Liver (tissue), 9 donors: ENCODE measurements around the gene SGSM1. TPM values are rescaled to one million over a fixed set of nuclear protein-coding genes. Genes with fewer than 3 reads are reported as not detected.

Source experiments
- DNase-seq: peaks from one replicate; pipeline ENCODE4 v3.0.0-alpha.2; 2017; ENCODE audit warnings: low spot score
- H3K27ac ChIP-seq, 2 donors: one replicate each; pipeline ENCODE4 v1.7.0; 2013; ENCODE audit warnings: inconsistent platforms in 2 of 2, low read length in 2 of 2, control low read depth in 1 of 2, low read depth in 1 of 2, mild to moderate bottlenecking in 1 of 2
- H3K27me3 ChIP-seq, 4 donors: one replicate each; pipeline versions ENCODE4 v1.6.1 to v1.7.0; 2013; ENCODE audit warnings: low read length in 3 of 4, inconsistent platforms in 1 of 4, mild to moderate bottlenecking in 1 of 4, moderate library complexity in 1 of 4; ENCODE audit not compliant: control insufficient read depth in 4 of 4, insufficient read depth in 4 of 4
- H3K36me3 ChIP-seq, 4 donors: one replicate each; pipeline versions ENCODE4 v1.6.1 to v1.7.0; 2013; ENCODE audit warnings: low read length in 3 of 4, mild to moderate bottlenecking in 3 of 4, low read depth in 1 of 4, moderate library complexity in 1 of 4; ENCODE audit not compliant: control insufficient read depth in 4 of 4, insufficient read depth in 3 of 4
- H3K4me1 ChIP-seq, 4 donors: one replicate each; pipeline versions ENCODE4 v1.6.1 to v1.7.0; 2013; ENCODE audit warnings: low read length in 3 of 4, mild to moderate bottlenecking in 3 of 4, moderate library complexity in 1 of 4; ENCODE audit not compliant: control insufficient read depth in 4 of 4, insufficient read depth in 4 of 4
- H3K4me3 ChIP-seq, 3 donors: one replicate each; pipeline versions ENCODE4 v1.6.1 to v1.7.0; 2013; ENCODE audit warnings: low read length in 3 of 3, control low read depth in 1 of 3, low read depth in 1 of 3, mild to moderate bottlenecking in 1 of 3
- H3K9ac ChIP-seq, 2 donors: one replicate each; pipeline ENCODE4 v1.7.0; 2013; ENCODE audit warnings: low read length in 2 of 2, mild to moderate bottlenecking in 2 of 2, moderate library complexity in 2 of 2, control low read depth in 1 of 2, low read depth in 1 of 2
- H3K9me3 ChIP-seq, 4 donors: one replicate each; pipeline versions ENCODE4 v1.6.1 to v1.7.0; 2013; ENCODE audit warnings: low read length in 3 of 4; ENCODE audit not compliant: control insufficient read depth in 4 of 4
- EGR1 ChIP-seq, 2 donors: IDR thresholded peaks; 2 replicates each; pipeline ENCODE4 v1.6.1; 2016 to 2018; ENCODE audit warnings: antibody characterized with exemption in 2 of 2, low read depth in 2 of 2
- FOXA1 ChIP-seq: IDR thresholded peaks from 2 replicates; pipeline ENCODE4 v1.6.1; 2016; ENCODE audit warnings: antibody characterized with exemption
- FOXA2 ChIP-seq: IDR thresholded peaks from 2 replicates; pipeline ENCODE4 v1.6.1; 2016; ENCODE audit warnings: antibody characterized with exemption
- GABPA ChIP-seq, 2 donors: IDR thresholded peaks in 1 of 2; conservative IDR thresholded peaks in 1 of 2; 2 replicates each; pipeline ENCODE4 v1.6.1; 2016; ENCODE audit warnings: antibody characterized with exemption in 2 of 2, mild to moderate bottlenecking in 1 of 2, moderate library complexity in 1 of 2
- HNF4G ChIP-seq: IDR thresholded peaks from 2 replicates; pipeline ENCODE4 v1.6.1; 2016; ENCODE audit warnings: antibody characterized with exemption
- JUND ChIP-seq, 2 donors: IDR thresholded peaks; 2 replicates each; pipeline ENCODE4 v1.6.1; 2016; ENCODE audit warnings: antibody characterized with exemption in 2 of 2
- NR2F2 ChIP-seq: IDR thresholded peaks from 2 replicates; pipeline ENCODE4 v1.6.1; 2016; ENCODE audit warnings: antibody characterized with exemption
- RAD21 ChIP-seq, 2 donors: IDR thresholded peaks; 2 replicates each; pipeline ENCODE4 v1.6.1; 2016; ENCODE audit warnings: antibody characterized with exemption in 2 of 2, mild to moderate bottlenecking in 2 of 2
- RXRA ChIP-seq, 2 donors: IDR thresholded peaks; 2 replicates each; pipeline ENCODE4 v1.6.1; 2017 to 2018; ENCODE audit warnings: antibody characterized with exemption in 2 of 2, mild to moderate bottlenecking in 1 of 2
- TAF1 ChIP-seq: conservative IDR thresholded peaks from 2 replicates; pipeline ENCODE4 v1.6.1; 2016; ENCODE audit warnings: antibody characterized with exemption, mild to moderate bottlenecking
- YY1 ChIP-seq: IDR thresholded peaks from 2 replicates; pipeline ENCODE4 v1.6.1; 2016; ENCODE audit warnings: antibody characterized with exemption, mild to moderate bottlenecking
- WGBS: extraction: QIAGEN DNeasy Blood & Tissue Kit; methylation state at CpG from one replicate; pipeline ENCODE4 v1.1.7; 2013; 5-methylcytosine and 5-hydroxymethylcytosine counted together
- polyA plus RNA-seq, 2 donors: library from polyadenylated mRNA; stranded (reverse) in 1 of 2; unstranded in 1 of 2; fragments of 200-250 nt in 1 of 2; fragments of >200 nt in 1 of 2; fragmentation: Nextera tagmentation in 1 of 2; extraction: Ambion mirVana in 1 of 2; gene quantifications; one replicate each; pipeline versions ENCODE4 v1.2.1 to v1.2.3, GENCODE V29; 2013 to 2015
- total RNA-seq, 2 donors: library from RNA; depleted of rRNA; stranded (reverse); fragments of >200 nt; gene quantifications; one replicate each; pipeline ENCODE4 v1.2.3, GENCODE V29; 2014
- TF ChIP-seq, protein P1 (sequence below): IDR thresholded peaks from 2 replicates; pipeline ENCODE4 v1.6.1; 2016; ENCODE audit warnings: antibody characterized with exemption, mild to moderate bottlenecking
- TF ChIP-seq, protein P2 (sequence below): IDR thresholded peaks from 2 replicates; pipeline ENCODE4 v1.6.1; 2016; ENCODE audit warnings: antibody characterized with exemption
- donor health status: healthy.
- donor health status: healthy.
- donor health status: healthy.
- donor health status: healthy.
- donor health status: healthy.

The SGSM1 gene
- total and polyA plus RNA-seq, 4 donors: 0.08 to 0.51 (median 0.21) TPM

DNA sequence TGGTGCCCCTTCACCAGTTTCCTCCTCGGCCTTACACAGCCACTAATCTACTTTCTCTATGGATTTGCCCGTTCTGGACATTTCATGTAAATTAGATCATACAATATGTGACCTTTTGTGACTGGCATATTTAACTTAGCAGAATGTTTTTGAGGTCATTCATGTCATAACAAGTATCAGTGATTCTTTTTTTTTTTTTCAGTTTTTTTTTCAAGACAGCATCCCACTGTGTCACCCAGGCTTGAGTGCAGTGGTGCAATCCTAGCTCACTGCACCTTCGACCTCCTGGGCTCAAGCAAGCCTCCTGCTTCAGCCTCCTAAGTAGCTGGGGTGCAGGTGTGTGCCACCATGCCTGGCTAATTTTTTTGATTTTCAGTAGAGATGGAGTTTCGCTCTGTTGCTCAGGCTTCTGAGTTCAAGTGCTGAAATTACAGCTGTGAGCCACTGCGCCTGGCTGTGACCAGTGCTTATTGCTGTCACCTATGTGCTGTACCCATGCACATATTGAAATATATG lies 169.2 kb downstream of the SGSM1 start:
- Histone ChIP-seq H3K9ac (no peak overlapping the region), H3K4me3 (no peak overlapping the region), H3K27ac (no peak overlapping the region), H3K27me3 (no peaks in the 10 kb centered on the region), H3K36me3 (no peaks in the 10 kb centered on the region), H3K9me3 (no peaks in the 10 kb centered on the region), H3K4me1 (peaks cover 6 to 21% (median 12%) of the 10 kb centered on the region in 4 donors)
- DNase-seq: no peak
- WGBS: 92% methylated on average over 5 of the region's 5 CpGs
- TF ChIP-seq FOXA1: no peak
- no peak for TF ChIP-seq TAF1
- TF ChIP-seq EGR1 (IDR thresholded peaks at IDR 0.05; ENCODE audit: low read depth in 2 of 2): no peak
- TF ChIP-seq RAD21 (IDR thresholded peaks at IDR 0.05): no peak
- TF ChIP-seq HNF4G: no peak
- TF ChIP-seq FOXA2: no peak
- TF ChIP-seq RXRA (IDR thresholded peaks at IDR 0.05): no peak
- TF ChIP-seq GABPA (IDR thresholded peaks at IDR 0.05 in 1 of 2, conservative IDR thresholded peaks at IDR 0.05 in 1 of 2): no peak
- no peak for TF ChIP-seq NR2F2
- TF ChIP-seq, protein P1, sequence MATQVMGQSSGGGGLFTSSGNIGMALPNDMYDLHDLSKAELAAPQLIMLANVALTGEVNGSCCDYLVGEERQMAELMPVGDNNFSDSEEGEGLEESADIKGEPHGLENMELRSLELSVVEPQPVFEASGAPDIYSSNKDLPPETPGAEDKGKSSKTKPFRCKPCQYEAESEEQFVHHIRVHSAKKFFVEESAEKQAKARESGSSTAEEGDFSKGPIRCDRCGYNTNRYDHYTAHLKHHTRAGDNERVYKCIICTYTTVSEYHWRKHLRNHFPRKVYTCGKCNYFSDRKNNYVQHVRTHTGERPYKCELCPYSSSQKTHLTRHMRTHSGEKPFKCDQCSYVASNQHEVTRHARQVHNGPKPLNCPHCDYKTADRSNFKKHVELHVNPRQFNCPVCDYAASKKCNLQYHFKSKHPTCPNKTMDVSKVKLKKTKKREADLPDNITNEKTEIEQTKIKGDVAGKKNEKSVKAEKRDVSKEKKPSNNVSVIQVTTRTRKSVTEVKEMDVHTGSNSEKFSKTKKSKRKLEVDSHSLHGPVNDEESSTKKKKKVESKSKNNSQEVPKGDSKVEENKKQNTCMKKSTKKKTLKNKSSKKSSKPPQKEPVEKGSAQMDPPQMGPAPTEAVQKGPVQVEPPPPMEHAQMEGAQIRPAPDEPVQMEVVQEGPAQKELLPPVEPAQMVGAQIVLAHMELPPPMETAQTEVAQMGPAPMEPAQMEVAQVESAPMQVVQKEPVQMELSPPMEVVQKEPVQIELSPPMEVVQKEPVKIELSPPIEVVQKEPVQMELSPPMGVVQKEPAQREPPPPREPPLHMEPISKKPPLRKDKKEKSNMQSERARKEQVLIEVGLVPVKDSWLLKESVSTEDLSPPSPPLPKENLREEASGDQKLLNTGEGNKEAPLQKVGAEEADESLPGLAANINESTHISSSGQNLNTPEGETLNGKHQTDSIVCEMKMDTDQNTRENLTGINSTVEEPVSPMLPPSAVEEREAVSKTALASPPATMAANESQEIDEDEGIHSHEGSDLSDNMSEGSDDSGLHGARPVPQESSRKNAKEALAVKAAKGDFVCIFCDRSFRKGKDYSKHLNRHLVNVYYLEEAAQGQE: no peak
- TF ChIP-seq, protein P2, sequence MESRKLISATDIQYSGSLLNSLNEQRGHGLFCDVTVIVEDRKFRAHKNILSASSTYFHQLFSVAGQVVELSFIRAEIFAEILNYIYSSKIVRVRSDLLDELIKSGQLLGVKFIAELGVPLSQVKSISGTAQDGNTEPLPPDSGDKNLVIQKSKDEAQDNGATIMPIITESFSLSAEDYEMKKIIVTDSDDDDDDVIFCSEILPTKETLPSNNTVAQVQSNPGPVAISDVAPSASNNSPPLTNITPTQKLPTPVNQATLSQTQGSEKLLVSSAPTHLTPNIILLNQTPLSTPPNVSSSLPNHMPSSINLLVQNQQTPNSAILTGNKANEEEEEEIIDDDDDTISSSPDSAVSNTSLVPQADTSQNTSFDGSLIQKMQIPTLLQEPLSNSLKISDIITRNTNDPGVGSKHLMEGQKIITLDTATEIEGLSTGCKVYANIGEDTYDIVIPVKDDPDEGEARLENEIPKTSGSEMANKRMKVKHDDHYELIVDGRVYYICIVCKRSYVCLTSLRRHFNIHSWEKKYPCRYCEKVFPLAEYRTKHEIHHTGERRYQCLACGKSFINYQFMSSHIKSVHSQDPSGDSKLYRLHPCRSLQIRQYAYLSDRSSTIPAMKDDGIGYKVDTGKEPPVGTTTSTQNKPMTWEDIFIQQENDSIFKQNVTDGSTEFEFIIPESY: no peak

DNA sequence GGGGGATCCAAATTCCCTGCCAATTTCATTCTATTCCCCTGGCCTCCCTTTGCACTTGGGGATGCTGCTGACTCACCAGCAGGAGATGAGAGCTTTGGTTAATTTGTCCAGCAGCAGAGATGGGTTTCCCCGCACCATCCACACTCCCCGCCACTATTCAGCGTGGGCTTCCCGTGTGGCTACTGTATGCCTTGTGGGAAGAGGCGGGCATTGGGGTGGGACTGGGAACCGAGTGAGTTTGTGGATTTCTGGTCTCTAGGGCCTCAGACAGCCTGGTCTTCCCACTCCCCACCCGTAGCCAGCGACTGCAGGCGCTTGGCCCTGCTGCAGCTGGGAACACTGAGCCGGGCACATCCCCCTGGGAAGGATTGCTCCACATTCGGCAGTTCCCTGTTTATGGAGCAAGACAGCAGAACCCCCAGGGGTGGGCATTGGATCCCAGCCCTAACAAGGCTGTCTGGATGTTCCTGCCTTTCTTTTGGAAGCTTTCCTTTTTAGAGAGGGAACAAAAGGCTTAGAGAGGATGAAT lies 169.9 kb downstream of the SGSM1 start:
- no peaks in the 10 kb centered on the region for H3K36me3 ChIP-seq
- no peak for TF ChIP-seq GABPA (IDR thresholded peaks at IDR 0.05 in 1 of 2, conservative IDR thresholded peaks at IDR 0.05 in 1 of 2)
- no peak for TF ChIP-seq NR2F2
- TF ChIP-seq JUND (IDR thresholded peaks at IDR 0.05): no peak
- no peak for TF ChIP-seq HNF4G
- TF ChIP-seq EGR1 (IDR thresholded peaks at IDR 0.05; ENCODE audit: low read depth in 2 of 2): no peak
- TF ChIP-seq YY1: no peak
- no peak for DNase-seq
- no peak overlapping the region for H3K9ac ChIP-seq
- peaks cover 5 to 19% (median 12%) of the 10 kb centered on the region in 4 donors for H3K4me1 ChIP-seq
- 81% methylated on average over 11 of the region's 11 CpGs for WGBS
- H3K4me3 ChIP-seq: no peak overlapping the region
- H3K27me3 ChIP-seq: no peaks in the 10 kb centered on the region
- H3K27ac ChIP-seq: peak overlapping the region in 1 of 2 donors; percentile 40
- no peaks in the 10 kb centered on the region for H3K9me3 ChIP-seq
